HG02588 (cell line): ENCODE measurements around the gene NELL1.

Experiments used
- ATAC-seq: cut with Tn5 transposase; IDR thresholded peaks from one replicate; pipeline ENCODE4 v1.9.1; 2021; ENCODE audit warnings: mild to moderate bottlenecking, moderate library complexity; ENCODE audit not compliant: unreplicated experiment

The NELL1 gene

DNA sequence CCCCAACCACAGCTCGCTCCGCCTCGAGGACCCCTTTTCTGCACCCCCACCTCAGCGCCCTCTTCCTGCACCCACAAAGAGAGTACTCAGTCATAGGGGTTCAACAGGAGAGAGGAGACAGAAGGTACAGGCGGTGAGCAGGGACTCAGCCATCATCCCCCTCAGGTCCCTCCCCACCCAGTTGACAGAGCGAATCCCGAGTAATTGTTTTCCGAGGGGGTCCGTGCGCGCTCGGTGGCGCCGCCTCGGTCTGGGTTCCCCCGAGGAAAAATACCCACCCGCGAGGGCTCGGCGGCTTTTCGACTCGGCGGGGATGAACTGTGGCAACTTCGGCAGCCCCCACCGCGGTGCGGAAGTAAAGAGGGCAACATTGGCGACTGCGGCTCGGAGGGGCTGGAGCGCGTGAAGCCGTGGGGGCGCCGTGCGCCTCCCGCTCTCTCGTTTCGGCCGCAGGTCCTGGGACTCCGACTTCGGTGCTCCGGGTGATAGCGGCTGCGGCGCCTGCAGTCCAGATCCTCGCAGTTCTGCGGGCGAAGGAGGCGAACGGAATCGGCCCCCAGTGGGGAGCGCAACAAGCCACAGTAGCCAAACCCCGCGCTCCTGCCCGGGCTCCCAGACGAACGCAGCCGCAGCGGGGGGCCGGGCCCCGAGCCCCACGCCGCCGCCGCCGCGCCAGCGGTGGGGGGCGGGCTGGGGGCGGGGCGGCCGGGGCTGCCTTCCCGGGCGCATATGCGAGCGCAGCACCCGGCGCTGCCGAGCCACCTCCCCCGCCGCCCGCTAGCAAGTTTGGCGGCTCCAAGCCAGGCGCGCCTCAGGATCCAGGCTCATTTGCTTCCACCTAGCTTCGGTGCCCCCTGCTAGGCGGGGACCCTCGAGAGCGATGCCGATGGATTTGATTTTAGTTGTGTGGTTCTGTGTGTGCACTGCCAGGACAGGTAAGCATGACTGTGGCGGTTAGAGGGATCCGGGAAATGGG, at the start of gene NELL1:
TSS of gene NELL1 (plus strand) at position 743 of the 976 bp plus-strand sequence.
- no peak for ATAC-seq

DNA sequence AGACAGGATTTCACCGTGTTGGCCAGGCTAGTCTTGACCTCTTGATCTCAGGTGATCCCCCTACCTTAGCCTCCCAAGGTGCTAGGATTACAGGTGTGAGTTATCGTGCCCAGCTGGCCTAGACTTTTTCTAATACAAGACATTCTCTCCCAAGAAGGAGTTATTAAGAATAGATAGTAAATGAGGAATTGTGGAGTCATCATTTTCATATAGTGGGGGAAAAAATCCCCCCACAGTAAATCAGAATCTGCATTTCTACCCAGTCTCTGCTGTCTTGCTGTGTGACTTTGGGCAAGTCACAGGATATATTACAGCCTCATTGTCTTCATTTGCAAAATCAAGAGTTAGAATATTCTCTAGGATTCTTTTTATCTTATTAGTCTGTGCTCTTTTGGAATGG, 48.4 kb upstream of the NELL1 start:
- ATAC-seq = no peak

DNA sequence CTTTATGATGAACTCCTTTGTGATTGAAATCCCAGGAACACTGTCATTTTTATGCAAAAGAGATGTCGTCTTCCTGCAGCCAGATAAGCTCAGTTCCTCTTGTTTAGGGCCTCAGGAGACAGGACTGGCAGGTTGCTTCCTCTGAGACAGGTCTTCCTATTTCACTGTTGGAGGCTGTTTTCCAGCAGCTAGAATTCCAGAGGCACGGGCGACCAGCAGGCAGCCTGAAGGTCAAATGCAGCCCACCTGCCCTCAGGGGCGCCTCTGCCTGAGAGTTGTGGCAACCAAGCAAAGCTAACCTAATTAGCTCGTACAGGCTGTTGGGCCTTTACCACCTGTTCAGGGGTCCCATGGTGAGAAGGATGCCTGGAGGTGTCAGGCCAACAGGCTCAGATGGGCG, 47.7 kb upstream of the NELL1 start:
- no peak for ATAC-seq

DNA sequence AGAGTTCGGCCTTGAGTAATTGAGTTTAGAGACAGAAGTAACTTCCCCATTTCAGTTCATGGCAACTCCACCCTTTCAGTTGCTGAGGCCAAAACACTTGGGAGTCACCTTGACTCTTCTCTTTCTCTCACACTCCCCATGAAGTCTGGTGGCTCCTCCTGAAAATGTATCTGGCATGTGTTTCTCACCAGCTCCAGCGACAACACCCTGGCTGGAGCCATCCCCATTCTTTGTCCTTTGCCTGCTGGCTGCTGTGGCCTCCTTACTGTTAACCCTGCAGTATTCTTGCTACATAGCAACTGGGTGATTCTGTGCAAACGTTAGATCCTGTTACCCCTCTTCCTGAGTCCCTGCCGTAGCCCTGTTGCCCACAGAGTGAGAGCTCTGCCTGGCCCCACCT, 46.1 kb upstream of the NELL1 start:
- ATAC-seq = no peak

DNA sequence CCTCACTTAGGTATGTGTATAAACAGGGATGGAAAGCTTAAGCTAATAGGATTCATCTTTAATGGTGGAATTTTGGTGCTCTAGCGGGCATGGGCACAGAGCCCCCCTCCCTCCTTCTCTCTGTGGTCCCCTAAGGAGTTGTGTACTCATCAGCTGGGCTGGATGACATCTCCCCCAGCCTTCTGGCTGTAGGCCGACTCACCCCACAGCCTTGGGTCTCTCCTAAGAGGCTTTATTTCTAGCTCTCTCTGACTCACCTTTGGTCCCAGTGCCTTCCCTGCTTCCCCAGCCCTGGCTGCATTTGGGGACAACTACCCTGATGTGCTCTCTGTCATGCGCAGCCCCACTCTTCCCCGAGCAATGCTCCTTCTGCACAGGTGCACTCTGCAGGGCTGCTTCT, 43.1 kb upstream of the NELL1 start:
- ATAC-seq = no peak

DNA sequence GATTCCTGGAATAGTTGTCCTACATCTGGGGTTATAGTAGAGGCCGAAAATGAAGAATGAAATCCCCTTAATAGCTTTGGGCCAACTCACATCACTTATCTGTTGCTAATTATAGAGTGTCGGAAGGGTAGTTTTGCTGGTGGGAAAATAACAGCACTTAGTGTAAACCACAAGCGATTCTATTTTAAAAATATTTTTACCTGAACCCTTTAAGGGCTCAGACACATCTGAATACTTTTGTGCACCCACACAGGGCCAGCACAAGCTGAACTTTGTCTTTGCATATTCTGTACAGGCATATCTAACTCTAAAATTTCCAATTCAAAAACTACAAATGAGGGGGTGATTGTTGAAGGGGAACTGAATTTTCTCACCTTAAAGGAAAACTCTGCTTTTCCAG, 42.4 kb upstream of the NELL1 start:
- no peak for ATAC-seq

DNA sequence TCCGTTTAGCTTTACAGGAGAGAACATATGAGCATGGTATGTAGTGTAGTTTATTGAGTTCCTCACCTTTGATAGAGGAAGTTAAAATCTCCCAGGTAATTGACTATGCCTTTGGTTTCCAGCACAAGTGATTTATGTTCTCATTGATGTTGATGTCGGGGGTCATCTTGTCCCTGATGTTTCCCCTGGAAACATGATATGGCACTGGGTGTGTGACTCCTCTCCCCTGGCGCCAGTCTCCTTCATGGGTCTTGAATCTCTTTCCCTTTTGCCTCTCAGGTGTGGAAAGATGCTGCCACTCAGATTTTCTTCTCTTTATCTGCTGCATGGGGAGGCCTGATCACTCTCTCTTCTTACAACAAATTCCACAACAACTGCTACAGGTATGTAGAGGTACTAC, 41.7 kb upstream of the NELL1 start:
- no peak for ATAC-seq

DNA sequence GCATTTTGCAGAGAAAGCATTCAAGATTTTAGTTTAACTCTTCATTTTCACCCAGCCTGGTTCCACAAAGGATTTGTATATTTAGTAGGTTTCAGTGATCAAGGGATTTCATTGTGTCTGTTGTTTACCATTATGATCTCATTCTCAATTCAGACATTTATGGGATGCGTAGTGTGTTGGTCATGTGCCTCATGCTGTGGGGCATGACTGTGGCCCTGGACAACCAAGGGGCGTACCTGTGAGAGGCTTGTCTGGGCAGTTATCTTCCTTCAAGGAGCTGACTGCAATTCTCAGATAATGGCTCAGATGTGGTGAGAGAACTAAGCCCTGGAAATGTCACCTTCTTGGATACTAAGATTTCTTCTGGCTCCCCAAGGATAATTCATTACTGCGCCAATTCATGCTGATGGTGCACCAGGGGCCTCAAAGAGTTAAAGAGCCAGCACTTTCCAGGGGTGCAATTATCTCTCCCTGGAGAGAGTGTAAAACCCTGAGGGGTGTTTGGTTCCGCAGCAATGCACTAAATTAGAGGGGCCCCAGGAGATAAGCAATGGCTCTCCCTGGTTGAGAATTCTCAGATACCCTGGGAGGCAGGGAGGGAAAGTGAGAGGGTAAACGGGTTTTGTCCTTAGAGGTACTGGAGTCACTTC, 37.7 kb upstream of the NELL1 start:
- ATAC-seq = no peak

DNA sequence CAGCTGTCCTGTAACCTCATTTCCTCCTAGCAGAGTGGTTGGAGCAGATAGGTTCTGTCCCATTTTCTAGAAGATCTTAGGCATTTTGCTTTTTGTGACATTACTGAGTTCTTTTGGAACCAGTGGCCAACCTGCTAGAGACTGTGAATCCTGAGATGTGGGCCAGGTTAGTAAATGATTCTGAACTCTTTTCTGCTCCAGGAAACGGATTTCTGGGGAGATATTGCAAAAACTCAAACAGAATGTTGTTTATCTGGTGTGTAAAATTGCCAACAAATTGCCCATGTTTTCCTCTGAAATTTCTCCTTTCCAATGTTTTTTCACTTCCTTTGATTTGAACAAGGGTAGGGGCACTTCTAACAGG, 37.2 kb upstream of the NELL1 start:
- no peak for ATAC-seq

DNA sequence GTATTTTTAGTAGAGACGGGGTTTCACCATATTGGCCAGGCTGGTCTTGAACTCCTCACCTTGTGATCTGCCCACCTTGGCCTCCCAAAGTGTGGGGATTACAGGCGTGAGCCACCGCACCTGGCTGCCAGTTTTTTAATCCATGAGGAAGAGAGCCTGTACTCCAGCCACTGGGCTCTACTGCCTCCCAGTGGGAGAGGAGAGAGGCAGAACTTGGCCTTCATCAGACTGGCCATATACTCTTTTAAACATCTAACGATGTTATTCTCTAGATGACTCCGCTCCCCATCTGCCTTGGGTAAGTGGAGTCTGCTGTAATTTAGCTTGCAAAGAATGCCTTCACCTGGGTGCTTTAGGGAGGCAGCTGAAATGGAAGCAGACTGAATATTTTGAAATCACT, 35.3 kb upstream of the NELL1 start:
- no peak for ATAC-seq

DNA sequence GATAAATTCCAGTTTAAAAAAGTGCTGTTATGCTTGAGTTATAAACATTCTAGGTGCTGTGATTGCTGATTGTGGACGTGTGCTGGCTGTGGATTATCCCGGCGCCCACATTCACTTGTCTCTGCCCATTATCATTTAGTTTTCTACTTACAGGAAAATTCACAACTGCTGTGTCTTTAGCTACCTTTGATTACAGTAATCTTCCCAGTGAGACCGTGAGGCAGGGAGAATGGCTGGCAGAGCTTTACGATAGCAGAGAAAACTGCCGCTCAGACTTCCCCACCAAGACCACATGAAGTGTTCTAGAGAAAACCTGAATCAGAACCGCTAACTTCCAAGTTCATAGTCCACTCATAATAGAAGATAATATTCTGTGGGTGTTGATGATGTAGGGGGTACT, 34.6 kb upstream of the NELL1 start:
- no peak for ATAC-seq

DNA sequence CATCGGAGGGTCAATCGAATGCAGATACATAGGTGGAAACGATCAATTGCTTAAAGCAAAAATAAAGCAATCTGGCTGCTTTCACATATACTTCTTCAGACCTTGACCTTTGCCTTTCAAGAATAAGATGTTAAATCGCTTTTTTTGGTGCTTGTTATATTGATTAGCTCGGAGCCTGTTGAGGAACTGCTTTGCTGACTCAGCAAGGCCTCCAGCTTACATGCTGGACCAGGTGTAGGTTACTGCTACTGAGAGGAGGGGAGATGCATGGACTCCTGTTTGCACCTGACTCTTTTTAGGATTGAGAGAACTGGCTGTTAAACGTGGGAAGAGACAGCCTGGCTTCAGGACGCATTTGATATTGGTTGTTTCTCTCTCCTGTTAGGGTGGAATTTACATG, 31.3 kb upstream of the NELL1 start:
- no peak for ATAC-seq

DNA sequence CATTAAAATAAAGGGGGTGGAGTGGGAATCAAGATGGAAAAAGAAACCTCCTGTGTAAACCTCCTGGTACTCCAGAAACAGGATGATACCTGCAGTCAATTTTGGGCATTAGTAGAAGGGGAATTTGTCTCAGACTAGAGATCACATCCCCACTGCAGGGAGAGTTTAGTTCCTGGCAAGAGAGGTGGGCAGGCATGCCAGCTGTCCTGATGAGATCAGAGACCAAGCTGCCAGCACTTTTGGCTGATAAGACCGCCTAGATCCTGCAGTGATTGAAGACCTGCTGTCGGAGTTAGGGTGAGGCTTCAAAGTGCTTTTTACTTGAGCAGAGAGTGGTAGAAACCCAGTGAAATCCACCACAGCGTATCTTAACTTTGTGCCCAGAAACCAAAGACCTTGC, 29.7 kb upstream of the NELL1 start:
- no peak for ATAC-seq

DNA sequence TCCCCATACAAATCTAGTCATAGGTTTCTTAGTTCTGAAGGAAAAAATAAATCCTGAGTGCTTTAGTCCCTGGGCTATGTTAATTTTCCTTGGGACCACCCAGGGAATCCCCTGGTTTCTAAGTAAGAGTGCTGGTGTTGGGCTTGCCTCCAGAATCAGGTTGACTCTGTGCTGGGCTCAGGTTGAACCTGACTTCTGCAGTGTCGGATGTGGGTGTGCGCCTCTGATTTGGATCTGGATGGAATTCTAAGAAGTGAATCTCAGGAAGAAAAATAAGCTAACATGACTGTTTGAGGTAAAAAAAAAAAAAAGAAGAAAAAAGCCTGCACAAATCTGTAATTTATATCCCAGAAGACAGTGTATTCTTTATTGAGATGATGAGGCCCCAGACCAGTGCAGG, 29.0 kb upstream of the NELL1 start:
- ATAC-seq = no peak

DNA sequence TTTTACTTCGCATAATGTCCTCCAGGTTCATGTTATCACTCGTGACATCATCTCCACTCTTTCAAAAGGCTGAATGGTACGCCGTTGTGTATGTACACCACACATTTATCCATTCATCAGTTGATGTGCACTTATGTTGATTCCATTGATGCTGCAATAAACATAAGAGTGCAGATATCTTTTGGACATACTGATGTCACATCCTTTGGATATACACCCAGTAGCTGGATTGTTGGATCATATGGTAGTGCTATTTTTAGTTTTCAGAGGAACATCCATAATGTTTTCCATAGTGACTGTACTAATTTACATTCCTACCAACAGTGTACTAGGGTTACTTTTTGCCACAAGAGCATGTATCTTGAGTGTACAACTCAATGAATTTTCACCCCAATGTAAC, 25.0 kb upstream of the NELL1 start:
- ATAC-seq = no peak

DNA sequence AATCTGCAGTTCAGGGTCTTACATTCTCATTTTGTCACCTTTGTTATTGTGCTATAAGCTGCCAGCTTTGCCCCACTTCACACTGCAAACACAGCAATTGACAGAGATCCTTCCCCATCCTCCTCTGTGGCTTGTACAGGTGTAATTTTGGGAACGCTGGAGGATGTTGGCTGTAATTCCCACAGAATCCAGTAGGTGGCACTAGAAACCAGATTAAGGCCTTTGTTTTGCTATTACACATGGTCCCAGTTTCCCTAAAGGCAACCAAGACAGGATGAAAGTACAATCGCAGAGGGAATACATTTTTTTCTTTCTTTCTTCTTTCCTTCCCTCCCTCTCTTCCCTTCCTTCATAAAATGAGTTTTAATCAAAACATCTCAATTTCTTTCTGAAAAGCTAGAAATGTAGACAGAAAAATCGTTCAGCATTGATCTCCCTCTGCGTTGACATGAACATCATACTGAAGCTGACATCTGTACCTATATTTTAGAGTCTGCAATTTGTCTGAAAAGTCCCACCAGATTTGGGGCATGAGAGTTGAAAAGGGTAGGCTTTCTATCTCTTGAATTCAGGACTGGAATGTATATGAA, 21.3 kb upstream of the NELL1 start:
- ATAC-seq = peak; percentile 70

DNA sequence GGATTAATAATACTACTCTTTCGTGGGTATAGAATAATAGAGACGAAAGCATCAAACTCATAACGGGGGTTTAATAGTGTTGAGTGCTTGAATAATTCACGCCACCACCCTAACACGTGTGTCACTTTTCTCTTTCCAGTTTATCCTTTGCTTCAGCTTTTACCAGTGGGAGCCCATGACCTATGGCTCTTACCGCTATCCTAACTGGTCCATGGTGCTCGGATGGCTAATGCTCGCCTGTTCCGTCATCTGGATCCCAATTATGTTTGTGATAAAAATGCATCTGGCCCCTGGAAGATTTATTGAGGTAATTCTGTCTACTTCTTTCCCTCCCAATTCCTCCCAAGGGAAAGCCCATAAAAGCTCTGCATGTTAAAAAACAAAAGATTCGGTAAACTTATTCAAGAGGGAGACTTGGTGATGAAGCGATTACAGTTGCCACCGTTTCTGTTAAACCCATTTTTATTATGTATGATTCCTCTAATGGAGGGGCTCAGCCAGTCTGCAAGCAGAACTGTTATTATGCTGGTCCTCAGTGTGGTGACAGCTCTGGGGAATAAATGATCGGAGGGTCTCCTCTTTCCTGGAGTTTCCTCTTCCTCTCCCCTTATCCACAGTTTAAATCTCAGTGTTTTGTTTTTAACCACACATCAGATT, 17.1 kb upstream of the NELL1 start:
- no peak for ATAC-seq

DNA sequence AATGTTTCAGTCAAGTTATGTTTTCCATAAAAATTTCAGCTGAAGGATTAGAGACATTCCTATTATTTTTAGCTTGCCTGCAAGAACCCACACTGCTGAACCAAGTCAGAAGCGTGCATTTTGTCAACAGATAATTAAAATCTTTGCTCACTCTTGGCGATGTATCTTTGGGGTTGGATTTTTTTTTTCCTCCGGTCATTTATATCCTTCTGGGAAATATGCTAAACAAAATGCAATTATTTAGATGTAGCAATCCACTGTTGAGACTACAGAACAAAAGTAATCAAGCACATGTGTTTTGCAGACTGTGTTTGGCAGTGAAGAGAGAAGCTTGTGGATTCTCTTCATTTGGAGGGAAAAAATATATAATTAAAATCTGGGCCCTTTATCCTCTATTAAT, 15.3 kb upstream of the NELL1 start:
- no peak for ATAC-seq

DNA sequence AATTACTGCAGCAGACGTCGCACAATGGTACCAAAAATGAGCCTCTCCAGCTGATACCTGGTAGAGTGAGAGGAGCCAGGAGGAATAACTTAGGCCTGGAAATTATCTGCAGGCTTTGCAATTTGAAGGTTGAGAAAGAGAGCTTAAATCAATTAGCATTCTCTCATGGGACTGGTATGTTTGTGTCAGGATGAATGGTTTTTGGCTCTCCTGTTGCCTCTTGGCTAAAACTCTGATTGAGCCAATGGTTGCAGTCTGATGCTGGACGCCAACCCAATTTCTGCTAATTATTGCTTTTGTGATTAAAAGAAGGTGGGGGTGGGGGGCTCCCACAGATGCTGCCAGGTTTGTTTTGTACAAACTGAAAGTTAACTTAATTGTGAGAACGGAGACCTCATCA, 12.5 kb upstream of the NELL1 start:
- no peak for ATAC-seq

DNA sequence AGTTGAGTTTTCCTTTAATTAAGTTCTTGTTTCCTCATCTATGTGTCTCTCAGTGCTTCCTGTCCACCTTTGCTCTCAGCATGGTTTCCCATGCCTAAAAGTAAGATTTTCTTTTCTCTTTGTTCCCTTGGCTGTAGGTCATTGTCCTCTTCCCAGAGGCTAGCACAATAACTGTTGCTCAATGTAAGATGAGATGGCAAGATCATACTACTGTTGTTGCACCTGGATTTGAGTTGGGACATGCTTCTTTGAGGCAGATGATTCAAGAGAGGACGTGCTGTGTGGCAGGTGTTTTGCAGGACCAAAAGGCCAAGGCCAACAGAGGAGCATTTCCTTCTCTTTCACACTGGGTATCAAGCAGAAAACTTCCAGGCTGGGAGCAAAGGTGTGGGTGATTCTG, 11.3 kb upstream of the NELL1 start:
- ATAC-seq = no peak

DNA sequence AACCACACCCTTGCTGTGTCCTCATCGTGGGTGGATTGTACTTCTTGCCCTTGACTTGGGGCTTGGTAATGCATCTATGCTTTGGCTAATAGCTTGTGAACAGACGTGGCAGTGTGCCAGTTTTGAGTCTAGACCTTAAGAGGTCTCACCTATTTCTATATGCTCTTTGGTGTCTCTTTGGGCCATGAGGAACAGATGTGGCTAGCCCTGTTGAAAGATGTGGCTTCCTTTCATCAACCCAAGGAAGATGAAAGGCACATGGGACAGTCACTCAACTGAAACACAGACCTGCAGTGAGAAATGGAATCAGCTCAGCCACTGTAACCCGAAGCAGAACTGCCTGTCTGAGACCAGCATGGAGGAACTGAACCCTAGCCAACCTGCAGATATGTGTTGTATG, 7.9 kb upstream of the NELL1 start:
- no peak for ATAC-seq

DNA sequence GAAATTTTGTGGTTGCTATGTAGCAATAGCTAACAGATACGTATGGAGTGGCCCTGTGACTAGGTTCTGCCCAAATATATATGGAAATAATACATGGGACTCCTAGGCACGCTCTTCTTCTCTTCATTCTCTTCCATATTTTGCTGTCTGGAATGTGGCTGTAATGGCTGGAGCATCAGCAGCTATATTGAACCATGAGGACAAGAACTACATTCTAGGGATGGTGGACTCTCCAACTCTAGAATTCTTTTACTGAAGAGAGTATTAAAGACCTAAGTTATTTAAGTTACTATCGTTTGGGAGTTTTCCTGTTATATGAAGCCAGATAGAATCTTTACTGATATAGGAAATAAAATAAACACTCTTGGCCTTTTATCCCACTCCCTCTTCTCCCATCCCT, 7.5 kb upstream of the NELL1 start:
- no peak for ATAC-seq
